Liver (tissue), 3 donors: ENCODE results near the gene SAMD1.

Experiments used
- EGR1 ChIP-seq, 2 donors: IDR thresholded peaks; 2 replicates each; pipeline ENCODE4 v1.6.1; 2016 to 2018; ENCODE audit warnings: antibody characterized with exemption in 2 of 2, low read depth in 2 of 2
- FOXA1 ChIP-seq: IDR thresholded peaks from 2 replicates; pipeline ENCODE4 v1.6.1; 2016; ENCODE audit warnings: antibody characterized with exemption
- GABPA ChIP-seq, 2 donors: IDR thresholded peaks in 1 of 2; conservative IDR thresholded peaks in 1 of 2; 2 replicates each; pipeline ENCODE4 v1.6.1; 2016; ENCODE audit warnings: antibody characterized with exemption in 2 of 2, mild to moderate bottlenecking in 1 of 2, moderate library complexity in 1 of 2
- HNF4G ChIP-seq: IDR thresholded peaks from 2 replicates; pipeline ENCODE4 v1.6.1; 2016; ENCODE audit warnings: antibody characterized with exemption
- JUND ChIP-seq, 2 donors: IDR thresholded peaks; 2 replicates each; pipeline ENCODE4 v1.6.1; 2016; ENCODE audit warnings: antibody characterized with exemption in 2 of 2
- MAX ChIP-seq: IDR thresholded peaks from 2 replicates; pipeline ENCODE4 v1.6.1; 2016; ENCODE audit warnings: antibody characterized with exemption
- RAD21 ChIP-seq, 2 donors: IDR thresholded peaks; 2 replicates each; pipeline ENCODE4 v1.6.1; 2016; ENCODE audit warnings: antibody characterized with exemption in 2 of 2, mild to moderate bottlenecking in 2 of 2
- REST ChIP-seq: IDR thresholded peaks from 2 replicates; pipeline ENCODE4 v1.6.1; 2016; ENCODE audit warnings: antibody characterized with exemption, mild to moderate bottlenecking
- RXRA ChIP-seq, 2 donors: IDR thresholded peaks; 2 replicates each; pipeline ENCODE4 v1.6.1; 2017 to 2018; ENCODE audit warnings: antibody characterized with exemption in 2 of 2, mild to moderate bottlenecking in 1 of 2
- TAF1 ChIP-seq: conservative IDR thresholded peaks from 2 replicates; pipeline ENCODE4 v1.6.1; 2016; ENCODE audit warnings: antibody characterized with exemption, mild to moderate bottlenecking
- YY1 ChIP-seq: IDR thresholded peaks from 2 replicates; pipeline ENCODE4 v1.6.1; 2016; ENCODE audit warnings: antibody characterized with exemption, mild to moderate bottlenecking
- ZBTB33 ChIP-seq: IDR thresholded peaks from 2 replicates; pipeline ENCODE4 v1.6.1; 2016; ENCODE audit warnings: antibody characterized with exemption
- TF ChIP-seq, protein P1 (sequence below): fragments of 150-350 bp; IDR thresholded peaks from 2 replicates; pipeline ENCODE4 v1.5.1; 2017; ENCODE audit warnings: improper control_type of control experiment, low read depth, low read length; ENCODE audit not compliant: missing input control
- TF ChIP-seq, protein P2 (sequence below): IDR thresholded peaks from 2 replicates; pipeline ENCODE4 v1.6.1; 2016; ENCODE audit warnings: antibody characterized with exemption
- donor health status: healthy.
- donor health status: healthy.

- TF ChIP-seq, protein P1, sequence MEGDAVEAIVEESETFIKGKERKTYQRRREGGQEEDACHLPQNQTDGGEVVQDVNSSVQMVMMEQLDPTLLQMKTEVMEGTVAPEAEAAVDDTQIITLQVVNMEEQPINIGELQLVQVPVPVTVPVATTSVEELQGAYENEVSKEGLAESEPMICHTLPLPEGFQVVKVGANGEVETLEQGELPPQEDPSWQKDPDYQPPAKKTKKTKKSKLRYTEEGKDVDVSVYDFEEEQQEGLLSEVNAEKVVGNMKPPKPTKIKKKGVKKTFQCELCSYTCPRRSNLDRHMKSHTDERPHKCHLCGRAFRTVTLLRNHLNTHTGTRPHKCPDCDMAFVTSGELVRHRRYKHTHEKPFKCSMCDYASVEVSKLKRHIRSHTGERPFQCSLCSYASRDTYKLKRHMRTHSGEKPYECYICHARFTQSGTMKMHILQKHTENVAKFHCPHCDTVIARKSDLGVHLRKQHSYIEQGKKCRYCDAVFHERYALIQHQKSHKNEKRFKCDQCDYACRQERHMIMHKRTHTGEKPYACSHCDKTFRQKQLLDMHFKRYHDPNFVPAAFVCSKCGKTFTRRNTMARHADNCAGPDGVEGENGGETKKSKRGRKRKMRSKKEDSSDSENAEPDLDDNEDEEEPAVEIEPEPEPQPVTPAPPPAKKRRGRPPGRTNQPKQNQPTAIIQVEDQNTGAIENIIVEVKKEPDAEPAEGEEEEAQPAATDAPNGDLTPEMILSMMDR = no peak
- TF ChIP-seq RXRA (IDR thresholded peaks at IDR 0.05) (no peak), REST (no peak), GABPA (IDR thresholded peaks at IDR 0.05 in 1 of 2, conservative IDR thresholded peaks at IDR 0.05 in 1 of 2) (no peak), YY1 (no peak), TAF1 (no peak), EGR1 (IDR thresholded peaks at IDR 0.05; ENCODE audit: low read depth in 2 of 2) (no peak), ZBTB33 (no peak), MAX (no peak), RAD21 (IDR thresholded peaks at IDR 0.05) (no peak), HNF4G (no peak), FOXA1 (no peak), JUND (IDR thresholded peaks at IDR 0.05) (no peak)
- TF ChIP-seq, protein P2, sequence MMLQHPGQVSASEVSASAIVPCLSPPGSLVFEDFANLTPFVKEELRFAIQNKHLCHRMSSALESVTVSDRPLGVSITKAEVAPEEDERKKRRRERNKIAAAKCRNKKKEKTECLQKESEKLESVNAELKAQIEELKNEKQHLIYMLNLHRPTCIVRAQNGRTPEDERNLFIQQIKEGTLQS = no peak
Observed at GRCh38 chr19:14062558-14062855, 28.0 kb downstream of the SAMD1 start.
